HG03066 (cell line): ENCODE measurements around the gene COL1A1.

Experiments used
- ATAC-seq: cut with Tn5 transposase; IDR thresholded peaks from one replicate; pipeline ENCODE4 v1.9.1; 2021; ENCODE audit warnings: low read depth; ENCODE audit not compliant: unreplicated experiment

Gene COL1A1

GRCh38 chr17:50200457-50201275 is 765 bp downstream of the COL1A1 start:
- peak; percentile 66 for ATAC-seq

GRCh38 chr17:50199803-50200456 is 1.5 kb downstream of the COL1A1 start:
- ATAC-seq = peak; percentile 23

- ATAC-seq = no peak
These were observed 2.1 kb downstream of the COL1A1 start for GRCh38 chr17:50199211-50199802.

GRCh38 chr17:50198026-50198669 is 3.3 kb downstream of the COL1A1 start:
- ATAC-seq = no peak

GRCh38 chr17:50196826-50197225 is 4.6 kb downstream of the COL1A1 start:
- ATAC-seq = no peak

GRCh38 chr17:50196036-50196435 is 5.4 kb downstream of the COL1A1 start:
- ATAC-seq = no peak

GRCh38 chr17:50194934-50195865 is 6.2 kb downstream of the COL1A1 start:
- no peak for ATAC-seq

- ATAC-seq = no peak
These were observed 7.1 kb downstream of the COL1A1 start for GRCh38 chr17:50194140-50194933.

- ATAC-seq = no peak
These were observed 8.7 kb downstream of the COL1A1 start for GRCh38 chr17:50192618-50193291.

GRCh38 chr17:50192144-50192617 is 9.2 kb downstream of the COL1A1 start:
- no peak for ATAC-seq

- no peak for ATAC-seq
These were observed 9.9 kb downstream of the COL1A1 start for GRCh38 chr17:50191359-50192143.

GRCh38 chr17:50190603-50191358 is 10.7 kb downstream of the COL1A1 start:
- ATAC-seq = no peak

- no peak for ATAC-seq
These were observed 11.2 kb downstream of the COL1A1 start for GRCh38 chr17:50190293-50190602.

GRCh38 chr17:50189550-50190292 is 11.7 kb downstream of the COL1A1 start:
- ATAC-seq = no peak

GRCh38 chr17:50188921-50189549 is 12.4 kb downstream of the COL1A1 start:
- ATAC-seq = no peak

GRCh38 chr17:50188531-50188920 is 12.9 kb downstream of the COL1A1 start:
- no peak for ATAC-seq
